Progenitor cell of endocrine pancreas (in vitro differentiated cells): ENCODE measurements around the gene CLPSL2. TPM values are rescaled to one million over a fixed set of nuclear protein-coding genes. Genes with fewer than 3 reads are reported as not detected.

Source experiments
- DNase-seq: peaks from one replicate; pipeline ENCODE4 v3.0.0; 2021; ENCODE audit warnings: low spot score; ENCODE audit not compliant: unreplicated experiment
- H3K27ac Mint-ChIP-seq: 2 replicates; pipeline ENCODE4 v1.8.0; 2021; ENCODE audit warnings: mild to moderate bottlenecking, moderate library complexity, mixed read lengths
- H3K27me3 Mint-ChIP-seq: 2 replicates; pipeline ENCODE4 v1.8.0; 2021; ENCODE audit warnings: mixed read lengths
- H3K36me3 Mint-ChIP-seq: 2 replicates; pipeline ENCODE4 v1.8.0; 2022; ENCODE audit warnings: mixed read lengths; ENCODE audit not compliant: insufficient read depth
- H3K4me1 Mint-ChIP-seq: 2 replicates; pipeline ENCODE4 v1.8.0; 2021; ENCODE audit warnings: low read depth, mixed read lengths
- H3K4me3 Mint-ChIP-seq: 2 replicates; pipeline ENCODE4 v1.8.0; 2021; ENCODE audit warnings: low read depth, mild to moderate bottlenecking, moderate library complexity, mixed read lengths
- H3K9me3 Mint-ChIP-seq: 2 replicates; pipeline ENCODE4 v1.8.0; 2021; ENCODE audit warnings: low read depth, mixed read lengths
- CTCF ChIP-seq: fragments of 200-600 bp; sonication (generic); IDR thresholded peaks from one replicate; pipeline ENCODE4 v1.5.0; 2021; ENCODE audit warnings: antibody characterized with exemption, mild to moderate bottlenecking; ENCODE audit not compliant: unreplicated experiment
- total RNA-seq: library from RNA; stranded (reverse); gene quantifications from 2 replicates; pipeline ENCODE4 v1.2.1, GENCODE V29; 2021

Gene CLPSL2
- total RNA-seq, 1 donor from 2014 or later, result not detected

- peaks cover 39% of the 10 kb centered on the region for H3K27me3 Mint-ChIP-seq
Observed at GRCh38 chr6:35759426-35759825, 17.0 kb upstream of the CLPSL2 start.

GRCh38 chr6:35765739-35766138 is 10.7 kb upstream of the CLPSL2 start:
- no peaks in the 10 kb centered on the region for H3K9me3 Mint-ChIP-seq
- peaks cover 37% of the 10 kb centered on the region for H3K27me3 Mint-ChIP-seq
- no peak for TF ChIP-seq CTCF
- no peak overlapping the region for H3K27ac Mint-ChIP-seq
- DNase-seq, result no peak
- H3K36me3 Mint-ChIP-seq, result no peaks in the 10 kb centered on the region
- H3K4me1 Mint-ChIP-seq, result peaks cover 5% of the 10 kb centered on the region
- H3K4me3 Mint-ChIP-seq, result no peak overlapping the region

More at GRCh38 chr6:35759426-35759825, 17.0 kb upstream of the CLPSL2 start:
- H3K4me1 Mint-ChIP-seq, result peaks cover 7% of the 10 kb centered on the region
- no peak for TF ChIP-seq CTCF
- DNase-seq, result no peak
- no peak overlapping the region for H3K4me3 Mint-ChIP-seq
- no peaks in the 10 kb centered on the region for H3K36me3 Mint-ChIP-seq
- no peaks in the 10 kb centered on the region for H3K9me3 Mint-ChIP-seq
- no peak overlapping the region for H3K27ac Mint-ChIP-seq

- H3K9me3 Mint-ChIP-seq, result no peaks in the 10 kb centered on the region
- no peak overlapping the region for H3K4me3 Mint-ChIP-seq
- H3K4me1 Mint-ChIP-seq, result peaks cover under 1% of the 10 kb centered on the region
- no peaks in the 10 kb centered on the region for H3K36me3 Mint-ChIP-seq
- no peak for DNase-seq
- no peak overlapping the region for H3K27ac Mint-ChIP-seq
- TF ChIP-seq CTCF, result no peak
- peaks cover 29% of the 10 kb centered on the region for H3K27me3 Mint-ChIP-seq
Observed at GRCh38 chr6:35769211-35769610, 7.2 kb upstream of the CLPSL2 start.

GRCh38 chr6:35771343-35771627 is 5.1 kb upstream of the CLPSL2 start:
- peaks cover 31% of the 10 kb centered on the region for H3K27me3 Mint-ChIP-seq
- no peaks in the 10 kb centered on the region for H3K4me1 Mint-ChIP-seq
- no peaks in the 10 kb centered on the region for H3K36me3 Mint-ChIP-seq
- no peak overlapping the region for H3K27ac Mint-ChIP-seq
- no peak for TF ChIP-seq CTCF
- no peaks in the 10 kb centered on the region for H3K9me3 Mint-ChIP-seq
- H3K4me3 Mint-ChIP-seq, result no peak overlapping the region
- DNase-seq, result no peak

GRCh38 chr6:35774116-35774794 is 2.1 kb upstream of the CLPSL2 start:
- no peaks in the 10 kb centered on the region for H3K36me3 Mint-ChIP-seq
- H3K4me1 Mint-ChIP-seq, result peaks cover 2% of the 10 kb centered on the region
- DNase-seq, result no peak
- H3K4me3 Mint-ChIP-seq, result no peak overlapping the region
- peaks cover 40% of the 10 kb centered on the region for H3K27me3 Mint-ChIP-seq
- no peak overlapping the region for H3K27ac Mint-ChIP-seq
- TF ChIP-seq CTCF, result no peak
- no peaks in the 10 kb centered on the region for H3K9me3 Mint-ChIP-seq
